Muscle of back (tissue), 11 donors: ENCODE data around the gene ANTXRL. TPM values are rescaled to one million over a fixed set of nuclear protein-coding genes. Genes with fewer than 3 reads are reported as not detected.
"Not testable (repeated sequence)": the region's sequence is repeated elsewhere in the genome, so short reads cannot be mapped to it uniquely, and the experiment has no call there.

ENCODE experiments used
- DNase-seq, 3 donors: peaks; one replicate each; pipeline versions ENCODE4 v3.0.0 to v3.0.0-alpha.2; 2013
- polyA plus RNA-seq, 10 donors: library from polyadenylated mRNA; unstranded; fragments of 120-200 nt; gene quantifications; one replicate each; pipeline ENCODE4 v1.2.1, GENCODE V29; 2013; ENCODE audit not compliant: insufficient read length in 10 of 10

ANTXRL gene
- polyA plus RNA-seq, 10 donors, result 0.11 to 0.21 TPM; not detected in 8

DNA sequence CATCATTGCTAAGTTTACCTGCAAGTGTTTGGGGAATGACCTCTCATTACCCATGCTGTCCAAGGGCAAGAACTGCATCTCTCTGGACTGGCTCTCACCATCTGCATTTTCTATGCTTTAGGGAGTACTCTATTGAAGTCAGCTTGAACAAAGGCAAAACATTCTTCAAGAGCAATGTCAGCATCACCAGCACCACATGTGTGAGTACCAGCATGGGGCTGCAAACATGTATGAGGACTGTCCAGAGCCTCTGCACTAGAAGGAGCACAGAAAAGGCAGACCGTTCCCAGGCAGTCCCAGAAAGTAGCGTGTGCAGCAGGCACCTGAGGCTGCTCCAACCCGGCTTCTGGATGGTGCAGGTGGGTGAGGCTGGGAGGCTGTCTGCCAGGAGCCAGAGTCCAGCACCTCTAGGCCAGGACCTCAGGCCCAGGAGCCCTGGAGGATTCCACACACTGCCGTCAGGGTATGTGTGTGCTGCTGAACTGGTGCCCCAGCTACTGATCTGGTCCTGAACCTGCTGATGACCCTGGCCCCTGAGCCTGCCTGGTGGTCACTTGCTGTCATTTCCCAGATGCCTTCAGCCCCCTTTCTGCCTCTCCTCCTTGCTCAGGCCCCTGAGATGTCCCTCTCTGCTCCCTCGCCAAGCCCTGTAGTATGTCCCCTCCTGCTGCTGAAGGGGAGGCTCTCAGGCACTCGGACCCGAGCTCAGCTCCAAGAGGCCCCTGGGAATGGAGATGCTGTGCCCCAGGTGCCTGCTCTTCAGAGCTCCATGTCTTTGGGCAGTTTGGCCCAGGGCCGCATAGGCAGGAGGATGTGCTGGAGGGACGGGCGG, 20.7 kb downstream of the ANTXRL start:
- DNase-seq, result no peak

DNA sequence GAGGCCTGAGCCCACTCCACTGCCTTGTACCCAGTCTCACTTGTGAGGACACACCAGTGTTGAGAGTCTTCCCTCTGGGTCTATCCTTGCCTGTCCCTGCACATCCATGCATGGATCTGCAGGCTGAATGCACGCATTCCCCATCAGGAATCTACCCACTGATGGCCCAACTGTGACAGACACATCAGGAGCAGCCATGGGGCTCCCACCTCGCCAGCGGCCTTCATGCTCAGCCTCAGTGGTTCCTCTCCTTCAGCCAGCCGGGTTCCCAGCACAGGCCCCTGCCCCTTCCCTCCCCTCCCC, 21.3 kb downstream of the ANTXRL start:
- DNase-seq, result no peak

DNA sequence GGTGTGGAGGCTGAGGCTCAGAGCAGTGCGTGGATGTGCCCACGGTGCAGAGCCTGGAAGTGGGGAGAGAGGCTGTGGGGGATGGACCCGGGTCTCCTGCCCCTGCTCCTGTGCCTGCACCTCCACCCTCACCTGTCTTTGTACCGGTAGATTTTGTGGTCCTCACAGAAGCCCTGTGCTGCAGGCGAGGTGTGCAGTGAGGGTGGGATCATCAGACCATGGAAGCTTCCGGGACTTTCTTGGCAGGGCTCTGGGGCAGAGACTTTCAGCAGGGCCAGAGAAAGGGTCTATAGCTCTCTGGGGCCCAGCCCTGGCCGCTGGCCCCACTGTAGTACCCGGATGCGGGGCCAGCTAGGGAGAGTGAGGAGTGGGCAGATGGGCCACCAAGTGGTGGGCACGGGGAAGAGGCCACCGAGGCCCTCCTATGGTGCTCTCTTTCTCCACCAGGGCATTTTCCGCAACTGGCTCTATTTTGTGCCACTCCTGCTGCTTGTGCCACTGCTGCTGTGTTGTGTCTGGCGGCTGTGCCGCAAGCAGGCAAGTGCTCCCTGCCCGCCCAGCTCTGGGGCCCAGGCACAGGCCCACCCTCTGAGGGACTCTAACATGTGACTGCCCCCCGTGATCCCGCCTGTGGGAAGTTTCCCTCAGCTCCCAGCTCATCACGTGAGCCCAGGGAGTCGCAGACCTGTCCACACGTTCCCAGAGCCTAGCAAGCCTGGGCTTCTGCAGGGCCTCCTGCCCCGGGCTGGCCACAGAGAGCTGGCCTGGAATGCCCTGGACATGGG, 22.1 kb downstream of the ANTXRL start:
- no peak for DNase-seq

DNA sequence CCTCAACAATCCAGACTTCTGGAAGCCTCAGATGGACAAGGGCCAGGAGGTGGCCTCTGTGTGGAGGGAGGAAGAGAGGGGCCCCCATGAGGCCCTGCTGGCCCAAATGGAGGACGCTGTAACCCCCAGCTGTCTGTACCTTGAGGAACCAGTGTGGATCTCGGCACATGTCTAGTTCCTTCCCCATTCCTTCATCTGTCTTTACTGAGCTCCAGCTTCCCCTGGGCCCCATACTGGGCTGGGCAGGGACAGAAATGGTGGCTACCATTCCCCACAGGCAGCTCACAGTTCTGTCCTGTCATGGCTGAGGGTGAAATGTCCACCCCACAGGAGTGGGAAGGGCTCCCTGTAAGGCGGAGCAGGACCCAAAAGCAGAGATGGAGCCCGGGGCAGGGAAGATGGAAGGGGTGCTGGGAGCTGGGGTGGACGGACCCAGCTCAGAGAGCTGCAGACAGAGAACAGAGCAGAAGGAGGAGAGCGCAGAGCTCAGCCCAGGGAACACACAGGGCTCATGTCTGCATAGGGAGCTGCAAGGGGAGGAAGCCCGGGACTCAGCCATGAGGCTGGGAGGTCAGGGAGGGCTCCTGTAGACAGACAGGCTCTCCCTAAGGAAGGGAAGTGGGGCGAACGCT, 22.8 kb downstream of the ANTXRL start:
- no peak for DNase-seq

DNA sequence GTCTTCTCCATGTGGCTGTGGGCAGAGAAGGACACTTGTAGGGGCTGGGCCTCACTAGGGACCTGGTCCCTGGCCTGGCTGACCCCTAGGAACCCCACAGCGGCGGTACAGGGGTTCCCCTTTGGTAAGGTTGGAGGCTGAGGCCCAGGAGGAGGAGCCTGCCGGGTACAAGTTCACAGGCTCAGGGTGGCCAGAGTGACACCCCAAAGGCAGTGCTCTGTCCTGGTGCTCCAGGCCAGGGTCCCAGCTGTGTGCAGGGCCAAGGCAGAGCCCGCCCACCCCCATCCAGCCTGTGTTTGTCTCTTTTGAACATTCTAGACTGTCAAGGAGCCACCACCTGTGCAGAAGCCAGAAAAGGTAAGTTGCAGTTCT, 23.3 kb downstream of the ANTXRL start:
- no peak for DNase-seq

DNA sequence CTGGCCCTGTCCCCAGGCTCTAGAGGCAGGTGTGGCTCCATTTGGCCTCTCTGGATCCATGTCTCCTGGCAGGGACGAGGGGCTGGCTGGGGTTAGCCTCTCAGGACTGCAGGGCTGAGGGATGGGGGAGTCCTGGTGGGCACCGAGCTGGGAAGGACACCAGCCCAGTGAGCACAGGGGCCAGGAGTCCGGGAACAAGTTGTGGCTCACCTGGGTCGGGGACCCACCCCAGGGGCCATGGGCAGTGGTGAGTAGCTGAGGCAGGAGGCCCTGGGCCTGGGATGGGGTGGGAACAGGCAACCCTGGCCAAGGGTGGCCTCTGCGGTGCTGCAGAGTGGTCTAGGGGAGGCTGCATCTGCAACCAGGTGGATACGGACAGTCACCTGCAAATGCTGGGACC, 24.1 kb downstream of the ANTXRL start:
- DNase-seq, result no peak

DNA sequence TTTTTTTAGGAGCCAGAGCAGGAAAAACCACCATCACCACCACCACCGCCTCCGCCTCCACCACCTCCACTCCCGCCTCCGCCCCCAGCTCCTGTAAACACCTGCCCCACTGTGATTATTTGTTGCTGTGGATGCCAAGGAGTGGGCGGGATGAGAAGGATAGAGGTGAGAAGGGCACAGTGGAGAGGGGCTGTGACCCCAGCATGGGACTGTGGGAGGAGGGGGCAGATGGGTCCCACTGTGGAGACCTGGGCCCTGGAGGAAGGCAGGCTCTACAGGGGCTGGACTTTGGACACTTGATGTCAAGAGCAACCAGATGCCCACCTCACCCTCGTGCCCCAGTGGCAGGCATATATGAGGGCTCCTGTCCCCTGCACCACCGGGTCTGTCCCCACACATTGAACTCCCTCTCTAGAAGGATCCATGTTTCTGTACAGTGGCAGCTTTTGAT, 24.7 kb downstream of the ANTXRL start:
- DNase-seq, result no peak

DNA sequence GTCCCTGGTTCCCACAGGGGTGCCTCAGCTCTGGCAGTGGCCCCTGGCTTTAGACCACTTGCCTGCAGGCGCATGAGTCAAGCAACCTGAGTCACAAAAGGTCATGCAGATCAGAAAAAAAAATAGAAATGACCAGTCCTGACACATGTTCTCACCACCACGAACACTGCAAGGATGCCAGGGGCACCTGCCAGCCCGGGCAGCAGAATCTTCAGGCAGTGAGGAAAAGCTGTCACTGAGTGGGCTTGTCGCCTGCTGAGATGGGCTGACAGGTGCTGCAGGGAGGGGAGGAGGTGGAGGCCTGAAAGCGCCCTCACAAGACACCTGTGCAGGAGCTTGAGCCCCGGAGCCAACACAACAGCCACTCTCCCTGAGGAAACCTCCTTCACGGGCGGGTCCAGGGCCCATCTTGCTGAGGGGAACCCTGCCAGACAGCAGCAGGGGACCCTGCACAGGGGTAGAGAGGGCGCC, 25.2 kb downstream of the ANTXRL start:
- DNase-seq, result not testable (repeated sequence)

DNA sequence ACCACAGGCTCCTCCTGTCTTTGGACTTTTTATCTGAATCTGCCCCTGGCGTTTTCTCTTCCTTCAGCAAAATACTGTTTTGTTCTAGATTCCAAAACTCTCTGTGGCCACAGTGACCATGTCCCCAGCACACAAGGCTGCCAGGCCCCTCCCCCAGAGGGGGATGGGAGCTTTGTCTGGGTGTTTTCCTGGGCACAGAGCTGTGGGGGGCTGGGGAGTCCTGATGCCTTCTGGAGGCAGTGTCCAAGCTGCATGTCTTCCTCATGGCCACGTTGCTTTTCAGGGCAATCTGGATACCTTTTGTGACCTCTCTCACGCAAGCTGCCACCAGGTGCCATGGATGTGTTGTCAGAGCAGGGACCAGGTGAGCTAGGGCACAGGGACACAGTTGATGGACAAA, 26.2 kb downstream of the ANTXRL start:
- DNase-seq, result no peak

DNA sequence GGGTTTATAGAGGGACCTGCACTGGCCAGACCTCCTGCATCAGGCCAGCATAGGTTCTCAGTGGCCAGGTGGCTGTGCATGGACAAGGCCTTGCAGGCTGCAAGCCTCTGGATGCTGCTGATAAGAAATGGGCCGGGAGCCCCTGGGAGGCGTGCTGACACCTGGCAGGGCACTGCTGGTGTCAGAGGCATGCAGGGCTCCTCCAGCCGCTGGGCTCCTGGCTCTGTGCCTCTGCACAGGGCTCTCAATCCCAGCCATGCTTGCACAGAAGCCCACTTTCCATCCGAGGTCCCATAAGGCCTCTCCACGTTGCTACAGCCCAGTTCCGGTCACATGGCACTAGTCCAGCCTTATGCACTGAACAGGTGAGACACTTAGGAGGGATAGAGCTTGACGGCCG, 27.3 kb downstream of the ANTXRL start:
- no peak for DNase-seq

DNA sequence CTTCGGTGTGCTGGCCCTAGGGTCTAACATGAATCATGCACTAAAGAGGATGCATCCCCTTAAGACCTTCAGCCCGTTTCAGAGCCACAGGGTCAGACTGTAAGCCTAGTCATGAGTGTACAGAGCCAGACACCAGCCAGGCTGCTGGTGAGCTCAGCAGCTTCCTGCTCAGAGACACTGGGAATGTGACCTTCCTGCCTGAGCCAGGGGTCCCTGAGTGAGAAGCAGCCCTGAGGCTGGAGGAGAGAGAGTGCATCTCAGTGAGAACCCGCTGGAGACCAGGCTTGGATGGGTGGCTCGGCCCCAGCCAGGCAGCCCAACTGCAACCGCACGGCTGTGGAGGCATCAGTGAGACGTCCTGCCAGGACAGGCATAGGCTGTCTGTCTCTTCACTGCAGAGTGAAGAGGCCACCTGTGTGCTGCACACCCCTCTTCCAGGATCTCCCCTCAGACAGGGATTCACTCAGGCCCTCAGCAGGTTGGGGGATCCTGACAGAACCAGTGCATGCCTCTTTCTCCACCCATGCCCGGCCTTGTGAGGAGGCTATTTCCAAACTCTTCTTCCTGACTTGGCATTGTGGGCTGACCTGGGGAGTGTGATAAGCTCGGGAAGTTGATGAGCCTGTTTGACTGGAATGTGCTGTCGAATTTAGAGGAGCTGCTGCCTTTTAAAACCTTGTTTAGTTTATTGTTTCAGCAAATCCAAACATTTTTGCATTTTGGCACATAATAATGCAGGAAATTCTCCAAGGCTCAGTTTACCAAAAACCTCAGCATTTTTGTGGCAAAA, 28.5 kb downstream of the ANTXRL start:
- not testable (repeated sequence) for DNase-seq

DNA sequence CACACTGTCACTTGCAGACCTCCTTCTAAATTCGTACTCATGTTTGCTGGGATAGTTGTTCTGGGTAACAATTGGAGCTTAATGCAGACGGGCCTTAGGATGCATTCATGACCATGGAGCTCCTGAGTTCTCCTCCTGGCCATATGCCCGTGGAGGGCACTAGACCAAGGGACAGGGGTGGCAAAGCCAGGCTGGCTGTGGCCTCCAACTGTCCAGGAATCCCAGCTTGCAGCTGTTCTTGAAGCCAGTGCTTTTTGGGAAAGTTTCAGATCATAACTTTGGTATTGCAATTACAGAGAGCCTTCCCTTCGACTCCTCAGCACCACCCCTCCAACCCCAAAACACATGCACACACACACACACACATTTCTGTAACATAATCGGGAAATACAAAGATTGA, 30.6 kb downstream of the ANTXRL start:
- DNase-seq, result no peak

DNA sequence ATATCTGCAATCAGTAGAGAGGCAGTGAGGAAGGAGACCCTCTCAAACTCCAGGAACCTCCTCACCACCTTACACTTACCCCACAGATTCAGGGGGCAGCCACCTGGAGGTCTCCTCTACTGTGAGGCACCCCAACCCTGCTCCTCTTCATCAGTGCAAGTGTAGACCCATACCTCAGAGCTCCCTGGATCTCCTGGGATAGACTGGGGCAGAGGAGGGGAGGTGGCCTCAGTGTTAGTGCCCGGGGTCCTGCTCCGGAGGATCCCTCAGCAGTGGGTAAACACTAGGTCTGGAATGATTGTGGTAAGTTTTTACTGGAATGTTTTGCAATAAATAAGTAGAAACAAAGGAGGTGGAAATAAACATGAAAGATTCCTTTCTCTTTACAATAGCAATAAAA, 31.1 kb downstream of the ANTXRL start:
- no peak for DNase-seq

DNA sequence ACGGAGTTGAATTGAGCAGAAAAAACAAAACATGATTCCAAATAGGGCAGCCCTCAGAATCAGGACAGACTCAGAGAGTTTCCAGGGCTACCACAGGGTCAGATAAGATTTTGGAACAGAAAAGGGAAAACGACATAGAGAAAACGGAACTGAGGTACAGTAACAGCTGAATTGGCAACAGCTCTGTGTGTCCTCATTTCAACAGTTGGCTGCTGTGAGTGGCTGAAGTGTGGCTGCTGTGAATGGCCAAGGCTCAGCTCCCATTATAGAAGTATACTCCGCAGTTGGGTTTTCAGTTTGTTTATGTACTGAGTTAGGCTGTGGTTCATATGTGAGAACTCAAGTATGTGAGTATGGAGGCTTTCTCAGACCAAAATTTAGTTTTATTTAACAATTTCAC, 32.0 kb downstream of the ANTXRL start:
- DNase-seq, result peak in 2 of 3 donors; percentile 24 to 32

DNA sequence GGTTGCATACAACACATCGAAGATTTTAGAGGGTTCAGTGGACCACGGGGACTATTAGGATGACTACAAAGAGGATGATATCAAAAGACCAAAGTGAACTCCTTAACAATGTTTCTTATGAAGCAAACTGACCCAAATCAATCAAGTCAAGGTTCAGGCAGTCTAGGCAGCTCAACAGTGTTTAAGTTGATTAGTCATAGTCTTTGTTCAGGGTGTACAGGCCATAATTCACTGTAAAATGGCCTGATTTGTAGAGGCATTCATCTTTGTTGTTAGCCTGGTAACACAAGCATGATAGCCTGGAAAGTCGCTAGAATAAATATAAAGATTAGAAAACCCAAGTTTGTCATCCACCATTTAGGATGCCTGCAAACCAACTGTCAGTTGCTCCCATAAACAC, 32.6 kb downstream of the ANTXRL start:
- no peak for DNase-seq

DNA sequence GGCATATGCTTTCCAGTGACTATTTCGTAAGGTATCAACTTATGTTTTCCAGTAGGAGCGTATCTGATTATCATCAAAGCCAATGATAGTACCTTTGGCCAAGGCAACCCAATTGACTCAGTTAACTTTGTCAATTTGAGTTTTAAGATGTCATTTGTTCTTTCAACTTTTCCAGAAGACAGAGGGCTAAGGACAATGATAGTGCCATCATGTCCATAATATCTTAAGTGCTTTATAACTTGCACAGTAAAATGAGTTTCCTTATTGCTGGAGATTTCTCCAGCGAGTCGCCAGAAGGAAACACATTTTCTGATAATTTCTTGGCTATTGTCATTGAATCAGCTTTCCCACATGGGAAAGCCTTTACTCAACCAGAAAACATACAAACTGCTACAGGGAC, 35.0 kb downstream of the ANTXRL start:
- no peak for DNase-seq

DNA sequence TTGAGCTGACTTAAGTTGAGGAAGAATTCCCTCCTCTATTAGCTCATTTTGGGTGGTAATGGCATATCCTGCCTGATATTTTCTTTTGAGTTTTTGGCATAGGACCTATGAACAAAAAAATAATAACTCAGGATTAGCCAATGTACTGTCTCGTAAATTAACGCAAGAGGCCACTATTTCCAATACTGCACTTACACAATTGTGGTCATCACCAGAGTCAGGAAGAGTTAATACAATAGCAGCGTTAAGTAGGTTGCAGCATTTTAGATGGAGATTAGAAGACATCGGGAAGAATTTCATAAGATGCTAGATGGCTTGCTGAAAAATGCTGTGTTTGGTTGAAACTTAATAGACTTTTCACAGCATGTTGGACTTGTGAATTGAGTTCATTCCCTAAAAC, 36.4 kb downstream of the ANTXRL start:
- no peak for DNase-seq

DNA sequence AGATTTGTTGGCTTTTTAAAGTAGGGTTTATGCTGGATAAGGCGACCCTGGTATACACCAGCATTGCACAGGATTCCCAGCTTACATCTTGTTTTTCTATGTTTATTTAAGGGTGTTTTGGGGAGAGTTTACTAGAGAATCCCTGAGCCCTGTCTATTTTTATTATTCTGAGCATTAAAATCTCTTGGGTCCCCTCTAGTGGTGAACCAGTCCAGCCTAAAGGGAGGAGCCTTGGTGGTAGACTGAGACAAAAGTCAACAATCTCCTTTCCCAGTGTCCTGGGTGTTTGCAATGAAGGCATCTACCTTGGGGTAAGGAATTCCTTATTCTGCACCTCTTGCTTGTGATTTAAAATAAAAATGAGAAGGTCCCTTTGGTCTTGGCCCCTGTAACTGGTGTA, 38.2 kb downstream of the ANTXRL start:
- DNase-seq, result no peak

DNA sequence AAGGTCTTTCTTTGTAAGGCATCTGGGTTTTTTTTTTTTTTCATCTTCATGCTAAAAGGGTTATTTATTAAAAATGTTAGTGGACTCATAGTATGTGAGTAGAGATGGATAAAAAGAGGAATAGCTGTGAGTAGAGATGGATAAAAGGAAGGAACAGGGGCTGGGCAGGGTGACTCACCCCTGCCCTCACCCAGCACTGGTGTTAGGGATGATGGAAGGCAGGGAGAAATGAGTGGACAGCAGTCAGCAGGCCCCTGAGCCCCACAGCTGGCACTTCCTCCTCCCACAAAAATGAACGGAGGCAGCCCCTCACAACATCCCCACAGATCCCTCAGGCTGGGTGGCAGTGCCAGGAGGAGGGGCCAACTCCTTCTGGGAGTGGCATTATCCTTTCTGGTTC, 39.3 kb downstream of the ANTXRL start:
- DNase-seq, result no peak

DNA sequence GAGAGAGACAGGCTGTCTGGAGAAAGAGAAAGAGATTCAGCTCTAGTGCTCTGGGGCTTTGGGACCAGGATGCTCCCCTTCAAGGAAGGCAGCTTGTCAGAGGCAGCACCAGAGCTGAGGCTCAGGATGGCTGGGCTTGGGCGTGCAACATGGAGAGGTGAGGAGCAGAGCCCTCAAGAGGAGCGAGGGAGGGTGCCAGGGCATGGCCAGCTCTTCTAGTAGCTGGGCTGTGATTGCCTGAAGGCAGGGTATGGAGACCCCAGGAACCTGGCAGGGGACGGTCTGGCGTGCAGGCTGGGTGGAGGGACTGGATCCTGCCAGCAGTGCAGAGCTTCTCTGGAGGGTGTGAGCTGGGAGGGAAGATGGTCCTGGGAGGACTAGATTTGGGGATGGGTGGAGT, 40.2 kb downstream of the ANTXRL start:
- DNase-seq, result no peak

DNA sequence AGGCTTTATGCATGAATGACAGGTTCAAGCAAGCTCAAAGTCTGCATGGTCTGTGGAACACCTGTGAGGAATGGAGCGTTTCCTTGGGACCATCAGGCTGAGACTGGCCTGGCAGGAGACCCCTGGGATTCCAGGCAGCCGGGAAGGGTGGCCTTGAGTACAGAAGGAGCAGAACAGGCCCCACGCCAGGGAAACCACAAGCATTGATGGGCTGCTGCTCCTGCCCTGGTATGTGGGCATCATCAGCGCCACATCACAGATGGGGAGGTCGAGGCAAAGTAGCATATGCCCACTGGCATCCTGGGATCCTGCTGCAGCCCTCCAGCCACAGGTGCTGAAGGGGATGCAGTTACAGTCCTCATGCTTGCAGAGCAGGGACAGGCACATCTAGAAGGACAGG, 40.9 kb downstream of the ANTXRL start:
- DNase-seq, result no peak
